HepG2 (cell line): ENCODE measurements around the gene NOP9. TPM values are rescaled to one million over a fixed set of nuclear protein-coding genes. Genes with fewer than 3 reads are reported as not detected.

Experiments
- DNMT3B ChIP-seq: conservative IDR thresholded peaks from 2 replicates; pipeline ENCODE4 v1.6.1; 2016; ENCODE audit warnings: missing biosample characterization, control low read depth
- HOMEZ ChIP-seq: IDR thresholded peaks from 2 replicates; pipeline ENCODE4 v1.6.1; 2016; ENCODE audit warnings: low read depth
- KLF6 ChIP-seq: IDR thresholded peaks from 2 replicates; pipeline ENCODE4 v1.8.0; 2016; ENCODE audit warnings: missing biosample characterization, missing genetic modification reagents
- MLX ChIP-seq: IDR thresholded peaks from 2 replicates; pipeline ENCODE4 v1.6.1; 2016
- NR2F6 ChIP-seq, 2 experiments: IDR thresholded peaks; 2 replicates each; pipeline ENCODE4 v1.6.1; 2016; ENCODE audit warnings: antibody characterized with exemption in 1 of 2, mild to moderate bottlenecking in 1 of 2
- POLR2AphosphoS5 ChIP-seq: IDR thresholded peaks from 2 replicates; pipeline ENCODE4 v1.6.1; 2012; ENCODE audit warnings: low read depth, low read length
- TARDBP ChIP-seq: sonication (generic); formaldehyde crosslinking; IDR thresholded peaks from 2 replicates; pipeline ENCODE4 v1.8.0; 2022; ENCODE audit warnings: mild to moderate bottlenecking, missing genetic modification reagents
- TP53 ChIP-seq: sonication (generic); formaldehyde crosslinking; conservative IDR thresholded peaks from 2 replicates; pipeline ENCODE4 v1.4.0; 2020; ENCODE audit warnings: missing genetic modification reagents
- XRCC5 ChIP-seq: fragments of 200-400 bp; formaldehyde crosslinking; optimal IDR thresholded peaks from 2 replicates; pipeline ENCODE3; 2017; ENCODE audit warnings: mild to moderate bottlenecking, low read length
- ZBTB2 ChIP-seq: sonication (generic); formaldehyde crosslinking; IDR thresholded peaks from 2 replicates; pipeline ENCODE4 v1.8.0; 2022; ENCODE audit warnings: low read depth, missing genetic modification reagents
- ZNF12 ChIP-seq: sonication (generic); formaldehyde crosslinking; IDR thresholded peaks from 2 replicates; pipeline ENCODE4 v1.5.0; 2020; ENCODE audit warnings: missing genetic modification reagents
- ZNF263 ChIP-seq: sonication (generic); formaldehyde crosslinking; IDR thresholded peaks from 2 replicates; pipeline ENCODE4 v1.4.0; 2020; ENCODE audit warnings: missing genetic modification reagents
- ZNF354B ChIP-seq: sonication (generic); formaldehyde crosslinking; IDR thresholded peaks from 2 replicates; pipeline ENCODE4 v1.8.0; 2022; ENCODE audit warnings: mild to moderate bottlenecking, missing genetic modification reagents
- ZNF430 ChIP-seq: sonication (generic); formaldehyde crosslinking; IDR thresholded peaks from 2 replicates; pipeline ENCODE4 v1.9.0; 2021; ENCODE audit warnings: mild to moderate bottlenecking, missing genetic modification reagents
- ZNF510 ChIP-seq: sonication (generic); formaldehyde crosslinking; IDR thresholded peaks from 2 replicates; pipeline ENCODE4 v1.4.0; 2020; ENCODE audit warnings: low read depth, mild to moderate bottlenecking, missing genetic modification reagents
- ZNF572 ChIP-seq: sonication (generic); formaldehyde crosslinking; IDR thresholded peaks from 2 replicates; pipeline ENCODE4 v1.5.1; 2020; ENCODE audit warnings: mild to moderate bottlenecking, missing genetic modification reagents
- ZNF644 ChIP-seq: IDR thresholded peaks from 2 replicates; pipeline ENCODE4 v1.6.1; 2016; ENCODE audit warnings: low read depth
- ZNF775 ChIP-seq: sonication (generic); formaldehyde crosslinking; IDR thresholded peaks from 2 replicates; pipeline ENCODE4 v1.4.0; 2020; ENCODE audit warnings: missing genetic modification reagents, mild to moderate bottlenecking, moderate library complexity, borderline replicate concordance
- ZNF782 ChIP-seq: sonication (generic); formaldehyde crosslinking; IDR thresholded peaks from 2 replicates; pipeline ENCODE4 v1.4.0; 2020; ENCODE audit warnings: missing genetic modification reagents, mild to moderate bottlenecking, borderline replicate concordance
- ZNF790 ChIP-seq: sonication (generic); formaldehyde crosslinking; IDR thresholded peaks from 2 replicates; pipeline ENCODE4 v1.8.0; 2022; ENCODE audit warnings: missing genetic modification reagents, mild to moderate bottlenecking, borderline replicate concordance
- polyA plus RNA-seq, 8 experiments: library from polyadenylated mRNA; depleted of rRNA in 3 of 8; stranded (reverse) in 7 of 8; unstranded in 1 of 8; fragments of >200 nt; fragmentation: Illumina TruSeq in 4 of 8; extraction: Trizol in 4 of 8; gene quantifications; 2 replicates each; pipeline versions ENCODE4 v1.2.1 to v1.2.3, GENCODE V29; 2011 to 2016; ENCODE audit warnings: low read depth in 4 of 8, missing spikeins in 1 of 8, mixed read lengths in 1 of 8; ENCODE audit not compliant: insufficient read depth in 1 of 8
- total RNA-seq, 5 experiments: library from RNA; depleted of rRNA; stranded (reverse); fragments of >200 nt; fragmentation: Illumina TruSeq; extraction: Trizol; gene quantifications; 2 replicates each; pipeline ENCODE4 v1.2.3, GENCODE V29; 2016; ENCODE audit warnings: low read depth in 1 of 5

The NOP9 gene
- total and polyA plus RNA-seq, 2 of the 13 experiments (the other 11 are each of a cell fraction or from before 2014, with no cell fraction given): 24.5 to 61.6 TPM

GRCh38 chr14:24298892-24299254 lies 777 bp upstream of the NOP9 start (continued):
- TF ChIP-seq ZNF430 (CRISPR knock-in tag) (peak; percentile 76; the same call in 1 of the 2 replicates), ZNF12 (CRISPR knock-in tag) (no peak), ZNF354B (CRISPR knock-in tag) (0 out of 2 replicates have a peak, but pooled peaks have one; percentile 72), ZNF510 (CRISPR knock-in tag) (0 out of 2 replicates have a peak, but pooled peaks have one; percentile 29), POLR2AphosphoS5 (peak; percentile 27; the same call in 1 of the 2 replicates), DNMT3B (CRISPR knock-in tag) (no peak), MLX (CRISPR knock-in tag) (no peak), TARDBP (CRISPR knock-in tag) (peak; percentile 71; the same call in 1 of the 2 replicates), ZNF782 (CRISPR knock-in tag) (peak; percentile 19; the same call in 1 of the 2 replicates), ZNF790 (no peak), TP53 (CRISPR knock-in tag) (no peak), ZBTB2 (no peak), ZNF263 (CRISPR knock-in tag) (no peak), NR2F6 (IDR thresholded peaks at IDR 0.05) (no peak), NR2F6 (CRISPR knock-in tag; IDR thresholded peaks at IDR 0.05) (0 out of 2 replicates have a peak, but pooled peaks have one; percentile 15), ZNF775 (CRISPR knock-in tag) (0 out of 2 replicates have a peak, but pooled peaks have one; percentile 30), KLF6 (CRISPR knock-in tag) (no peak), XRCC5 (peak; percentile 38), ZNF644 (CRISPR knock-in tag) (peak; percentile 87), ZNF572 (CRISPR knock-in tag) (no peak; the same call in 1 of the 2 replicates), HOMEZ (no peak)
- TF ChIP-seq, all 625 proteins: peak for 27
